Measurements from ENCODE around the gene DENND1A. TPM values are rescaled to one million over a fixed set of nuclear protein-coding genes. Genes with fewer than 3 reads are reported as not detected.
"Not testable (repeated sequence)": the region's sequence is repeated elsewhere in the genome, so short reads cannot be mapped to it uniquely, and the experiment has no call there.

Gene DENND1A
- total RNA-seq, 1 donor from 2014 or later: 12.6 TPM

DNA sequence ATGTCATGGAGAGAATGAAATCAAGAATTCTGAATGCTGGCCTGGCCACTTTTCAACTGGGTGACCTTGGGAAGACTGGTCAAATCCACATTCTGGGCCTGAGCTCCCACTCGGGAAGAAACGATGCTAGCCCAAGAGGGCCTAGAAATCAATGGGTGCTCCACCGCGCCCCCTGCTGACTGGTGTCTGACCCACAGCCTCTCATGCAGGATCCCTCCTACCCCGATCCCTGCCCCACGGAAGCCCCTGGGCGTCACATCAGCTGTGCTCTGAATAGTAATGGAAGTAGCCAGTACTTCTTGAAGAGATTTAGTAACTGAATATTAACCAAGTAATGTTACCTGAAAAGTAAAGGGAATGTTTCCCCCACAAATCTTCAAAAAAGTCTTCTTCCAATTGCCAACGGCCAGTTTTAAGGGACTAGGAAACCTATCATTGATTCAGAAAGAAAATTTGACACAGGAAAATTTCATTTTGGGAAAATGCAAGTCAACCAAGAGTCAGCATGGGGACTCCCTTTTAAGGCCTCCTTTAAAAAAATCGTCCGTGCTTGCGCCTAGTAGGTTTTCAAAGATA lies 530.0 kb downstream of the DENND1A start:
- ATAC-seq (ENCODE audit: poor library complexity) (no peak), DNase-seq (no peak)
- intact Hi-C loops (cut with DNase I): loop anchor here (5.0 to 10.0 kb wide), 2 partner anchors 147 to 645 kb away; no protein-coding TSS in a partner anchor

GRCh38 chr9:123398938-123399337 lies 531.0 kb downstream of the DENND1A start:
- DNase-seq; intact Hi-C loops (cut with DNase I); ATAC-seq (ENCODE audit: poor library complexity): not testable (repeated sequence)

DNA sequence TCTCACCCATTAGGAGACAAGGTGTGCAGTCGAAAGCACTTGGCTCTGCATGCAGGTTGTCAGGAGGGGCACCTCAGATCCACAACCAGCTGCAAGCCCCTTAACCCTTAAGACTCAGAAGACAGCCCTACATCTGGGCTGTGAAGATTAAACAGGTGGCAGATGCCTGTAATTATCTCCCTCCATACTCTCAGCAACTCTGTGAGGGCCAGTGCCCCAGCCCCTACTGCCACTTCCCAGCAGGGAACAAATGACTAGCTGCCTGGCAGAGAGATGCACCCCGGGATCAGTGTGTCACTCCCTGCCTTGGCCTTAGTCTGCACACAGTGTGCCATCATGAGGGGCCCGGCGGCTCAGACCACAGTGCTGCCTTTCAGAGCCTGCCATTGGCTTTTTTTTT lies 532.0 kb downstream of the DENND1A start:
- DNase-seq (no peak), ATAC-seq (ENCODE audit: poor library complexity) (no peak)
- intact Hi-C loops (cut with DNase I): no loop called here

GRCh38 chr9:123395689-123396511 lies 534.0 kb downstream of the DENND1A start:
- ATAC-seq (ENCODE audit: poor library complexity): no peak
- intact Hi-C loops (cut with DNase I): no loop called here
- DNase-seq: no peak

DNA sequence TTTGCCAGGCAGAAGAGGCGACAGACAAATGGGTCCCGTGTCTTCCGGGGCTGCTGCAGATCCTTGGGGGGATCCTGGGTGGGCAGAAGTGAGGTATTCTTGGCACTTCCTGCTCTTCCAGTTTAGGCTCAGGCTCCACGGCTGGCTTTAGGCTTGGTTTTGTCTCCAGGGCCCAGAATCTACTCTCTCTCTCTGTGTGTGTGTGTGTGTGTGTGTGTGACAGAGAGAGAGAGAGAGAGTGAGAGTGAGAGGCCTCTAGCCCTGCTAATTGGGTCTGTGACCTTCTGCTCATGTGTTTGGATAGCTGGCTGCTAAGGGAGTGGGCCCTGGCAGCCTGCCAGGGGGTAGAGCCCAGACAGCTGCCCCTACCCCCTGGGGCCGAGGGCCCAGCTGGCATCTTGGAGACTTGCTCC lies 534.6 kb downstream of the DENND1A start:
- ATAC-seq (ENCODE audit: poor library complexity): no peak
- intact Hi-C loops (cut with DNase I): no loop called here
- DNase-seq: no peak

DNA sequence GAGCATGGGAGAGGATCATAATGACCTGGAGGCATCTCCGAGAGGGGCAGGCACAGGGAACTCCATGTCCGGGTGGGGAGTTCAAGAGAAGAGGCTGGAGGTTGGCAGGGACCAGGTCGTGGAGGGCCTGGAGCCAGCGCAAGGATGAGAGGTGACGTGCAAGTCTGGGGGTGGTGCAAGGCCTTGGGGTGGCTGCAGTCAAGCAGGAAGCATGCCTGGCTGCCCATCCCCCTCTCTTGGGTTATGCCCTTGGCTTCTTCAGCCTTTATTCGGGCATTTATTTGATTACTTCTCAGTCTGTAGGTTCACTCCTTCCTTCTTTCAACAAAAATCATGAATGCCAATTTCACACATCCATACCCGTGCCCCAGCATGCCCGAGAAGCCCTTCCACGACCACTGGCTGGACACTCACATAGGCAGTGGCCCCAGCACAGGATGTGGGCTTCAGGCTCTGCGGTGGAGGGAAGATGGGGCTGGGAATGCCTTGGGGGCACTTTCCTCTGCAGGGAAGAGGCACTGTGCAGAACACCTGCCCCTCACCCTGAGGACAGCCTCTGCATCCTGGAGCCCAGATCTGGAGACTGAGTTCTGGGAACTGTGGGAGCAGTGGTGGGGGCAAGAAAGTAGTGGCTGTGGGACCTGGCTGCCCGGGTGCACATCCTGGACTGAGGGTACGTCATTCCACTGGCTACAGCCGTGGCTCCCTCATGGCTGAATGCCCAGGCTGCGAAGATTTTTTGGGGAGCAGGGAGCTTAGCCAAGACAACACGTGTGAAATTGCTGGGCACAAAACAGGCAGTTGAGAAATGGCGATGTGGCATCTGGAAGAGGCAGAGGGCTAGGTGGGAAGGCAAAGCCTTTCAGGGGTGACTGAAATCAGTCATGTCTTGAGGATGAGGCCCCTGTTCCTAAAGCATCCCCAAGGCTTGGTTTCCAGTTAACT lies 535.4 kb downstream of the DENND1A start:
- intact Hi-C loops (cut with DNase I): no loop called here
- DNase-seq (no peak), ATAC-seq (ENCODE audit: poor library complexity) (no peak)

- DNase-seq (no peak), ATAC-seq (ENCODE audit: poor library complexity) (no peak)
- intact Hi-C loops (cut with DNase I): no loop called here
These were observed 537.1 kb downstream of the DENND1A start for GRCh38 chr9:123392802-123393201.

DNA sequence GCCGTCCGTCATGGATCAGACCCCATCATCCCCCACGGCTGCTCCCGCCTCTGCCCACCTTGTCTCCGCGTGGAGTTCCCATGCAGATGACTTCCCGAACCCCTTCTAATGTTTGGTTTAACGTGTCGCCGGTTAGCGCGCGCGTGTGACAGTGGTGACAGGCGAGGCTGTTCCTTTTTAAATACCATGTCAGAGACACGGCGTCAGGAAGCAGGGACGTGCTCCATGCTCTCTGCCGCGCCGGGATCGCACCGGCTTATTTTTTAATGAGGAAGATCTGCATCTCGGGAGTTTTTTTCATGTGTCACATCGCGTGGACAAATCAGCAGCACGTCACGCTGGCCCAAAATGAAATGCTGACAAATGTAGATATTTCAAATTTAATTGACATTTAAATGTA lies 538.0 kb downstream of the DENND1A start:
- intact Hi-C loops (cut with DNase I): no loop called here
- ATAC-seq (ENCODE audit: poor library complexity) (no peak), DNase-seq (no peak)

- intact Hi-C loops (cut with DNase I): no loop called here
These were observed 538.7 kb downstream of the DENND1A start for GRCh38 chr9:123391233-123391632.

DNA sequence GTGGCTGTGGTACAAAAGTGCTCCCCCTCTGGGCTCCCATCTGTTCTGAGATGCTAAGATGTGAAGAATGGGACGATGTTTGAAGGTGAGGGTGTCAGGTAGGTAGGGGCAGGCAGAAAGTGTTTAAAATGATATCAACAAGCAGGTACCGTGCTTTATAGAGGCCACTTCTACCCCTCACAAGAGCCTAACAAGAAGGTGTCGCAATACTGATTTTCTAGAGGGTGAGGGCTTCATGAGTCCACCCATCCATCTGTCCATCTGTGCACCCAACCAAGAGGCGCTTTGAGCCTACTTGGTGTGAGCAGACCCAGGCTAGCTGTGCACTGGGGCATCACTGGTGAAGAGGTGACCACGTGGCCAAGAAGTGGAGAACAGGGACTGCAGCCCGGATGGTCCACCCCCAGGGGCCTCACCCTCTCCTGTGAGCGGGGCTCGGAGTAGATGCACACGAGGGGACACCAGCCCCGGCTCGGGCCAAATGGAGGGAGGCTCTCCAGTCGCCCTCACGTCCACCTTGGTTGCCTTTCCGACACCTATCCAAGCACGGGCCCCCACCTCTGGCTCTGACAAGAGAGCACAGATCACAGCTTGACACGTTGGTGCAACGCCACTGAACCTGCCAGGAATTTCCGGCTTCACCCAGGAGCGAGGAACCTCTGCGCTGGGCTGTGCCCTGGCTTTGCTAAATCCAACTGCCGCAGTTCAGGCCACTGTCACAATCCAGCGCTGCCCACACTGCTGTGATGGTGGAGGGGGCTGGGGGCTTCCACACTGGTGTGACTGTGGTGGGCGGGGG lies 539.4 kb downstream of the DENND1A start:
- ATAC-seq (ENCODE audit: poor library complexity): no peak
- intact Hi-C loops (cut with DNase I): no loop called here
- DNase-seq: no peak

More at GRCh38 chr9:123391233-123391632, 538.7 kb downstream of the DENND1A start:
- no peak for ATAC-seq (ENCODE audit: poor library complexity)
- DNase-seq: no peak

DNA sequence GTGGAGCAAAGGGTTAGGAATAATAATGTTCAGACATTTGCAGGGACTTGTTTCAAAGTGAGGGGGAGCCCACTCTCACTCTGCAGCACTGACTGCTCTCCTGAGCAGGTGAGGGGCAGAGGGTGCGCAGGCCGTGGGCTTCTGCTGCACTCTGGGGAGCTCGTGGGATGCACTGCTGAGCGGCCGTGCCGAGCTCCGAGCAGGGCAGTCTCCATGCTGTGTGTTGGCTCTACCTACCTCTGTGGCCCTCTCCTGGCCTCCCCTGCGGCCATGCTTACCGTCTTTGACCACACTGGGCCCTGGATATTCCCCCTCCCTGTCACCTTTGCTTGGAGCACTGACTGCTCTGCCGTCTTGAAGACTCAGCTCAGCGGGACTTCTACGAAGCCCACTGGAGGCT lies 540.2 kb downstream of the DENND1A start:
- DNase-seq (no peak), ATAC-seq (ENCODE audit: poor library complexity) (no peak)
- intact Hi-C loops (cut with DNase I): no loop called here

DNA sequence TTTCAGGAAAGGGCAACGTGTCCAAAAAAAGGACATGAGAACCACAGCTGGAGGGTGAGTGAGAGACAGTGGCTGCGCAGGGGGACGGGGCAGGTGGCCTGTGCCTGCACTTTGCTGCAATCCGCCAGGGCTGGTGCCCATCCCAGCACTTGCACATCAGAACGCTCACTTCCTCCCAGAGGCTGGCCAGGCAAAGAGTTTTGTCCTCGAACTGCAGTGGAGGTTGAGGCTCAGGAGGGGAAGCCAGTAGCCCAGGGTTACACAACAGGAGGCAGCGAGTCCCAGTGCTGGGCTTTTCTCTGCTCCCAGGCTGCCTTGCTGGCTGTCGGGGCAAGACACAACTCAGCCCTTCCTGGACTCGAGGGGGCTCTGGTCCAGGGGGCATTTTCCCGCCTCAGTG lies 540.9 kb downstream of the DENND1A start:
- DNase-seq: no peak
- intact Hi-C loops (cut with DNase I): no loop called here
- ATAC-seq (ENCODE audit: poor library complexity): no peak

- no peak for ATAC-seq (ENCODE audit: poor library complexity)
- DNase-seq: no peak
- intact Hi-C loops (cut with DNase I): no loop called here
These were observed 542.2 kb downstream of the DENND1A start for GRCh38 chr9:123387686-123388085.

DNA sequence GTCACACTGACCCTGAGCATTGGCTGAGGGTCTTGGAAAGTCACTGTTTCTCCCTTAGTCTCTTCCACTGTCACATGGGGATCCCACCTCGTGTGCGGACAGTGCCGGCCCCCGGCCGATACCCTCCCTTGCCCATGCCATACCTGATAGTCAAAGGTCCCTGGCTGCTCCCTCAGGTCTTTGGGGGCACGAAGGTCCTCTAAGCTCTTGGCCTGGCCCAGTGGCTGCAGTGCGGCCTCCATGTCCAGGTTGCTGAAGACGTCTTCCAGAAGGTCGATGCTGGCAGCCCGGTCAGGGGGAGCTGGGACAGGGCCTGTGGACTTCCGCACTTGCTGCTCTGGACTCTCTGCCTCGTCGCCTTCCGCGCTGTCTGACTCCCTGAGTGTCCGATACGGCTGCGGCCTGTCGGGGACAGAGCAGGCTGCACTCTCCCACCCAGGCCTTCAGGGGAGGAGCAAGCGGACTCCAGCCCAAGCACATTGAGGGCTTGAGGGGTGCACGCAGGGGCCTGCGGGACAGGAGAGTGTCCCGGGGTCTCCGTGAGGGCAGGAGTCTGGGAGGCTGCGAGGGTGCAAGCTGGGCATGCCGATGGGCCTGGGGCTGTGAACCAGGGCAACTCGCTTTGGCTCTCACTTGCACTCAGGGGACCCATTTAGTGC lies 546.3 kb downstream of the DENND1A start:
- ATAC-seq (ENCODE audit: poor library complexity) (no peak), DNase-seq (no peak)
- intact Hi-C loops (cut with DNase I): no loop called here

DNA sequence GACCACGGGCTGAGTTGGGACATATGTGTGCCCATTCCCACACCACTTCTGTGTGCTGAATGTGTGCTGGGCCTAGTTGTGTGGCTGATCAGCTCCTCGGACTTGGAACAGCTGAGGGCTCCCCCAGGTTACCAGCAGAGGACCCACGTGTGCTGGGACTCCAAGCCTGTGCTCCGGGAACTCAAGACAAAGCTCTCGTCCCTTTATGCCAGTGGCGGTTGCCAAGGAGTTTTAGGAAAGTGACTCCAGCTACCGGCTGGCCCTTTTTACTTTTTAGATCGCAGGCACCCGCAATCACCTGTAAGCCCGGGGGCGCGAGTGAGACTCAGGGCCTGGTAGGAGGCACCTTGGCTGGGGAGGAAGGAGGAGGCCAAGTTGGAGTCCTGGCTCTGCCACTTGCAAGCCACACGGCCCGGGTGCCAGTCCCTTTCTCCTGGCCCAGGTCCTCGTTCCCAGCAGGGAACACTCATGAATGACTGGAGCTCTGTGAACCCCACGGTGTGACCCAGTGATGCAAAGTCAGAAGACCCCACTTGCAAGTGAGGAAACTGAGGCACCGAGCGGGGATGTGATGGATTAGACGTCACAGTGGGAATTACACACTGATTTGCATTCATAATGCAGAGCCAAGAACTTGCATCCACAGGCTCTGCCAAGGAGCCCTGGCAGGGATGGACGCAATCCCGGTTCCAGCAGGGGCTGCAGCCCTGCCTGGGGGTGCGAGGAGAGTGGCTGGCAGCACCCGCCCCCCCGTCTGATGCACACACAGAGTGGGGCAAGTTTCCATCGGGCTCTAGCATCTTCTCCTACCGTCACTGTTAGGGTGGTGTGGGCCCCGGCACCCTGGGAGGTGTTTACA lies 547.0 kb downstream of the DENND1A start:
- ATAC-seq (ENCODE audit: poor library complexity) (no peak), DNase-seq (no peak)
- intact Hi-C loops (cut with DNase I): no loop called here

GRCh38 chr9:123380852-123381705 lies 548.8 kb downstream of the DENND1A start:
- intact Hi-C loops (cut with DNase I): no loop called here
- no peak for ATAC-seq (ENCODE audit: poor library complexity)

More at GRCh38 chr9:123380852-123381705, 548.8 kb downstream of the DENND1A start:
- DNase-seq: no peak
